H9 (cell line): ENCODE results near the gene CDC42EP3. TPM values are rescaled to one million over a fixed set of nuclear protein-coding genes. Genes with fewer than 3 reads are reported as not detected.

Experiments used
- DNase-seq: peaks from one replicate; pipeline ENCODE4 v3.0.0-alpha.2; 2017
- H2AFZ ChIP-seq: one replicate; pipeline ENCODE4 v1.6.1; 2013; ENCODE audit warnings: mild to moderate bottlenecking, low read length, control low read depth, moderate library complexity
- H2AK5ac ChIP-seq: 2 replicates; pipeline ENCODE4 v1.6.1; 2013; ENCODE audit warnings: low read length, control low read depth, mixed read lengths; ENCODE audit not compliant: insufficient read length
- H2BK120ac ChIP-seq: one replicate; pipeline ENCODE4 v1.6.1; 2013; ENCODE audit warnings: low read depth, mild to moderate bottlenecking, low read length, control low read depth, inconsistent platforms; ENCODE audit not compliant: poor library complexity, severe bottlenecking
- H2BK12ac ChIP-seq: 2 replicates; pipeline ENCODE4 v1.6.1; 2013; ENCODE audit warnings: low read length, control low read depth, mixed read lengths, low read depth; ENCODE audit not compliant: insufficient read length
- H2BK15ac ChIP-seq: 2 replicates; pipeline ENCODE4 v1.6.1; 2013; ENCODE audit warnings: low read depth, low read length, control low read depth
- H2BK20ac ChIP-seq: one replicate; pipeline ENCODE4 v1.6.1; 2013; ENCODE audit warnings: low read depth, mild to moderate bottlenecking, low read length, control low read depth, inconsistent platforms; ENCODE audit not compliant: poor library complexity, severe bottlenecking
- H2BK5ac ChIP-seq: 2 replicates; pipeline ENCODE4 v1.6.1; 2013; ENCODE audit warnings: low read length, control low read depth, mixed read lengths; ENCODE audit not compliant: insufficient read length
- H3K14ac ChIP-seq: 2 replicates; pipeline ENCODE4 v1.6.1; 2013; ENCODE audit warnings: low read length, control low read depth; ENCODE audit not compliant: insufficient read depth
- H3K18ac ChIP-seq: 2 replicates; pipeline ENCODE4 v1.6.1; 2013; ENCODE audit warnings: low read depth, mild to moderate bottlenecking, mixed read lengths, low read length, control low read depth; ENCODE audit not compliant: insufficient read length
- H3K23ac ChIP-seq: 2 replicates; pipeline ENCODE4 v1.6.1; 2013; ENCODE audit warnings: low read length, control low read depth, mixed read lengths, low read depth; ENCODE audit not compliant: insufficient read length
- H3K23me2 ChIP-seq: 2 replicates; pipeline ENCODE4 v1.6.1; 2013; ENCODE audit warnings: low read depth, mild to moderate bottlenecking, mixed read lengths, low read length, control low read depth; ENCODE audit not compliant: insufficient read length, poor library complexity, severe bottlenecking
- H3K27ac ChIP-seq: 2 replicates; pipeline ENCODE4 v1.5.1; 2013; ENCODE audit warnings: low read length, control low read depth, mixed read lengths, low read depth; ENCODE audit not compliant: insufficient read length
- H3K27me3 ChIP-seq: 2 replicates; pipeline ENCODE4 v1.6.1; 2013; ENCODE audit warnings: low read length, control low read depth, inconsistent platforms; ENCODE audit not compliant: insufficient read depth
- H3K4ac ChIP-seq: 2 replicates; pipeline ENCODE4 v1.6.1; 2013; ENCODE audit warnings: low read depth, mild to moderate bottlenecking, control low read depth, inconsistent platforms, low read length, moderate library complexity
- H3K4me1 ChIP-seq: 2 replicates; pipeline ENCODE4 v1.6.1; 2013; ENCODE audit warnings: low read length, control low read depth, inconsistent platforms; ENCODE audit not compliant: insufficient read depth
- H3K4me2 ChIP-seq: 2 replicates; pipeline ENCODE4 v1.6.1; 2013; ENCODE audit warnings: low read length, control low read depth, mixed read lengths; ENCODE audit not compliant: insufficient read length, insufficient read depth
- H3K56ac ChIP-seq: 2 replicates; pipeline ENCODE4 v1.6.1; 2013; ENCODE audit warnings: low read depth, mild to moderate bottlenecking, mixed read lengths, low read length, control low read depth; ENCODE audit not compliant: insufficient read length
- H3K79me1 ChIP-seq: 2 replicates; pipeline ENCODE4 v1.6.1; 2013; ENCODE audit warnings: low read depth, mild to moderate bottlenecking, moderate library complexity, low read length, control low read depth, inconsistent platforms; ENCODE audit not compliant: insufficient read depth, poor library complexity, severe bottlenecking
- H3K79me2 ChIP-seq: 2 replicates; pipeline ENCODE4 v1.6.1; 2013; ENCODE audit warnings: low read length, control low read depth, inconsistent platforms; ENCODE audit not compliant: insufficient read depth
- H3K9ac ChIP-seq: 2 replicates; pipeline ENCODE4 v1.6.1; 2013; ENCODE audit warnings: low read length, control low read depth, mixed read lengths; ENCODE audit not compliant: insufficient read length; ENCODE audit errors: extremely low read depth
- H3K9me3 ChIP-seq: one replicate; pipeline ENCODE4 v1.6.1; 2013; ENCODE audit warnings: low read depth, low read length, inconsistent platforms; ENCODE audit not compliant: control insufficient read depth
- H3T11ph ChIP-seq: one replicate; pipeline ENCODE4 v1.6.1; 2013; ENCODE audit warnings: mild to moderate bottlenecking, low read length, control low read depth, inconsistent platforms
- H4K20me1 ChIP-seq: one replicate; pipeline ENCODE4 v1.6.1; 2013; ENCODE audit not compliant: control insufficient read depth, insufficient read length, insufficient read depth
- H4K5ac ChIP-seq: 2 replicates; pipeline ENCODE4 v1.6.1; 2013; ENCODE audit warnings: low read depth, mild to moderate bottlenecking, mixed read lengths, low read length, control low read depth; ENCODE audit not compliant: insufficient read length
- H4K8ac ChIP-seq: replicated peaks from 2 replicates; pipeline ENCODE4 v1.6.1; 2013; ENCODE audit warnings: low read length, control low read depth, mixed read lengths, low read depth; ENCODE audit not compliant: insufficient read length
- H4K91ac ChIP-seq: 2 replicates; pipeline ENCODE4 v1.6.1; 2013; ENCODE audit warnings: low read depth, mild to moderate bottlenecking, moderate library complexity, mixed read lengths, low read length, control low read depth; ENCODE audit not compliant: insufficient read length
- H3K27ac Mint-ChIP-seq, 3 experiments: 2 replicates in 2 of 3; 3 replicates in 1 of 3; pipeline ENCODE4 v1.8.0; 2020 to 2021; ENCODE audit warnings: mixed read lengths in 3 of 3, mild to moderate bottlenecking in 1 of 3, moderate library complexity in 1 of 3
- H3K27me3 Mint-ChIP-seq: 2 replicates; pipeline ENCODE4 v1.8.0; 2021; ENCODE audit warnings: low read depth, mild to moderate bottlenecking, moderate library complexity, mixed read lengths
- H3K36me3 Mint-ChIP-seq, 3 experiments: 2 replicates in 2 of 3; 3 replicates in 1 of 3; pipeline ENCODE4 v1.8.0; 2020 to 2021; ENCODE audit warnings: low read depth in 3 of 3, mixed read lengths in 3 of 3; ENCODE audit not compliant: insufficient read depth in 1 of 3
- H3K4me1 Mint-ChIP-seq, 2 experiments: 2 replicates each; pipeline ENCODE4 v1.8.0; 2020; ENCODE audit warnings: mixed read lengths in 2 of 2
- H3K4me3 Mint-ChIP-seq, 2 experiments: 2 replicates in 1 of 2; 3 replicates in 1 of 2; pipeline ENCODE4 v1.8.0; 2020 to 2021; ENCODE audit warnings: mild to moderate bottlenecking in 2 of 2, mixed read lengths in 2 of 2, moderate library complexity in 1 of 2
- H3K9me3 Mint-ChIP-seq, 2 experiments: 2 replicates in 1 of 2; 3 replicates in 1 of 2; pipeline ENCODE4 v1.8.0; 2020; ENCODE audit warnings: mild to moderate bottlenecking in 2 of 2, mixed read lengths in 2 of 2, moderate library complexity in 1 of 2
- CTCF ChIP-seq: fragments of 200-600 bp; sonication (generic); conservative IDR thresholded peaks from 3 replicates; pipeline ENCODE4 v1.8.0; 2021; ENCODE audit warnings: antibody characterized with exemption, mild to moderate bottlenecking
- WGBS: extraction: QIAGEN DNeasy Blood & Tissue Kit; methylation state at CpG from one replicate; pipeline ENCODE4 v1.1.7; 2013; ENCODE audit warnings: missing lambda C conversion rate, low lambda C conversion rate, mixed read lengths; ENCODE audit not compliant: insufficient read length; ENCODE audit errors: extremely low coverage; 5-methylcytosine and 5-hydroxymethylcytosine counted together
- total RNA-seq: library from RNA; stranded (reverse); gene quantifications from 2 replicates; pipeline ENCODE4 v1.2.1, GENCODE V29; 2021

The CDC42EP3 gene
- total RNA-seq, 1 experiment from 2014 or later: 61.5 TPM

DNA sequence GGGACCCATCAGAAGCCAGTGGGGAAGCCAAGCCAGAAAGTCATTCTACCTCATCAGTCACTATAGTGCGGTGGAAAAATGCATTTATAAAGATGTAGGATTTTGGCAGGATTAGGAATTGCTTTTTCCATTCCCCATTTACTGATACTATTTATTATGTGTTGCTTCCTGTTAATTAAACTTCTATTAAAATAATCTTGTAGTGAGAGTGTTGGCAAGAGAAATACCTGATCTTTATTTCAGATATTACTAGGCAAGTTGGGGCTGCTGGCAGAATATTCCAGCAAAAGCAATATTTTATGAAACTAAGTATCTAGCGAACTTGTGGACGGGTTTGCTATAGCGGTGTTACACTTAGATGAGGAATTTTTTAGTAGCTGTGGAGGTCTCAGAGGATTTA, 23.9 kb upstream of the CDC42EP3 start:
- no peaks in the 10 kb centered on the region; the same call in 1 of the 2 replicates for H3K27me3 Mint-ChIP-seq
- H3K18ac ChIP-seq: no peak overlapping the region
- H4K20me1 ChIP-seq: no peaks in the 10 kb centered on the region
- no peak overlapping the region for H3K27ac ChIP-seq
- H3K9me3 ChIP-seq: no peaks in the 10 kb centered on the region
- WGBS: no CpG with 5 or more reads among the region's 4 CpGs
- H3K9ac ChIP-seq: no peak overlapping the region
- no peak overlapping the region for H2BK12ac ChIP-seq
- H3K27me3 ChIP-seq: no peaks in the 10 kb centered on the region
- no peak overlapping the region for H2AFZ ChIP-seq
- H4K8ac ChIP-seq: no peak overlapping the region
- DNase-seq: no peak
- H3K23me2 ChIP-seq: no peaks in the 10 kb centered on the region
- no peak overlapping the region for H2BK5ac ChIP-seq
- no peaks in the 10 kb centered on the region for H3K79me2 ChIP-seq
- no peaks in the 10 kb centered on the region for H3K4me1 Mint-ChIP-seq
- no peak overlapping the region for H3T11ph ChIP-seq
- H3K14ac ChIP-seq: no peak overlapping the region
- no peak overlapping the region for H3K4me2 ChIP-seq
- H3K9me3 Mint-ChIP-seq: peaks cover 0 to 1% of the 10 kb centered on the region in 2 experiments; a peak in 2 of 5 replicates
- no peak overlapping the region for H3K23ac ChIP-seq
- no peaks in the 10 kb centered on the region for H3K36me3 Mint-ChIP-seq
- H3K4me3 Mint-ChIP-seq: no peak overlapping the region
- no peaks in the 10 kb centered on the region for H3K4me1 ChIP-seq
- no peak overlapping the region for H4K5ac ChIP-seq
- H3K79me1 ChIP-seq: no peaks in the 10 kb centered on the region
- no peak for TF ChIP-seq CTCF
- no peak overlapping the region for H3K4ac ChIP-seq
- H2BK20ac ChIP-seq: no peak overlapping the region
- no peak overlapping the region for H2BK120ac ChIP-seq
- no peak overlapping the region for H2BK15ac ChIP-seq
- H3K27ac Mint-ChIP-seq: no peak overlapping the region
- H4K91ac ChIP-seq: no peak overlapping the region
- H3K56ac ChIP-seq: no peak overlapping the region
- H2AK5ac ChIP-seq: no peak overlapping the region
